Ectodermal cell (in vitro differentiated cells): ENCODE data around the gene CIDEC.
A peak's percentile ranks its signal among the peaks of the same experiment; 100 is the strongest.
"Not testable (repeated sequence)": the region's sequence is repeated elsewhere in the genome, so short reads cannot be mapped to it uniquely, and the experiment has no call there.

Source experiments
- H3K27ac ChIP-seq: 2 replicates; pipeline ENCODE4 v1.7.0; 2013; ENCODE audit warnings: mild to moderate bottlenecking, low read depth, low read length; ENCODE audit not compliant: insufficient read depth, poor library complexity, severe bottlenecking
- H3K27me3 ChIP-seq: 2 replicates; pipeline ENCODE4 v1.7.0; 2013; ENCODE audit warnings: mild to moderate bottlenecking, low read length; ENCODE audit not compliant: insufficient read depth, control insufficient read depth, poor library complexity, severe bottlenecking
- H3K36me3 ChIP-seq: one replicate; pipeline ENCODE4 v1.7.0; 2013; ENCODE audit warnings: low read length; ENCODE audit not compliant: control insufficient read depth, insufficient read depth
- H3K4me1 ChIP-seq: one replicate; pipeline ENCODE4 v1.7.0; 2013; ENCODE audit warnings: low read length; ENCODE audit not compliant: control insufficient read depth, insufficient read depth
- H3K4me3 ChIP-seq: 2 replicates; pipeline ENCODE4 v1.7.0; 2013; ENCODE audit warnings: low read depth, low read length, control low read depth; ENCODE audit not compliant: insufficient read depth
- H3K9me3 ChIP-seq: 2 replicates; pipeline ENCODE4 v1.7.0; 2013; ENCODE audit warnings: mild to moderate bottlenecking, low read length, moderate library complexity; ENCODE audit not compliant: control insufficient read depth
- WGBS, 2 experiments: methylation state at CpG; one replicate each; pipeline ENCODE4 v1.1.7; 2013; ENCODE audit warnings: missing lambda C conversion rate in 2 of 2; 5-methylcytosine and 5-hydroxymethylcytosine counted together

Gene CIDEC

GRCh38 chr3:9876255-9876654 is 3.8 kb downstream of the CIDEC start:
- H3K27me3 ChIP-seq, H3K36me3 ChIP-seq, H3K4me1 ChIP-seq, H3K9me3 ChIP-seq, H3K4me3 ChIP-seq, H3K27ac ChIP-seq: not testable (repeated sequence)
- WGBS, 2 experiments: 89 to 92% methylated on average over 4 of the region's 4 CpGs

- no peaks in the 10 kb centered on the region for H3K4me1 ChIP-seq
- no peak overlapping the region for H3K27ac ChIP-seq
- no peaks in the 10 kb centered on the region for H3K27me3 ChIP-seq
- no peak overlapping the region for H3K4me3 ChIP-seq
- no peaks in the 10 kb centered on the region for H3K36me3 ChIP-seq
- no peaks in the 10 kb centered on the region for H3K9me3 ChIP-seq
Observed at GRCh38 chr3:9875448-9875847, 4.6 kb downstream of the CIDEC start.

GRCh38 chr3:9872067-9872466 is 8.0 kb downstream of the CIDEC start:
- not testable (repeated sequence) for H3K27ac ChIP-seq, H3K27me3 ChIP-seq, H3K4me3 ChIP-seq, H3K4me1 ChIP-seq, H3K9me3 ChIP-seq, H3K36me3 ChIP-seq
- WGBS, 2 experiments: 93% methylated on average over 5 of the region's 5 CpGs

GRCh38 chr3:9870978-9871377 is 9.1 kb downstream of the CIDEC start:
- WGBS, 2 experiments: no CpG with 5 or more reads among the region's 1 CpG
- Histone ChIP-seq H3K9me3 (no peaks in the 10 kb centered on the region), H3K4me3 (no peak overlapping the region), H3K36me3 (no peaks in the 10 kb centered on the region), H3K27ac (no peak overlapping the region), H3K4me1 (no peaks in the 10 kb centered on the region), H3K27me3 (no peaks in the 10 kb centered on the region)

- Histone ChIP-seq H3K4me3 (no peak overlapping the region), H3K4me1 (no peaks in the 10 kb centered on the region), H3K27ac (no peak overlapping the region), H3K27me3 (no peaks in the 10 kb centered on the region), H3K9me3 (no peaks in the 10 kb centered on the region), H3K36me3 (no peaks in the 10 kb centered on the region)
- 86 to 92% methylated on average over 5 of the region's 5 CpGs for WGBS, 2 experiments
Observed at GRCh38 chr3:9869955-9870354, 10.1 kb downstream of the CIDEC start.

GRCh38 chr3:9867106-9867505 is 12.9 kb downstream of the CIDEC start:
- WGBS, 2 experiments: 92% methylated on average over 12 of the region's 12 CpGs
- Histone ChIP-seq H3K4me1 (peaks cover 5% of the 10 kb centered on the region), H3K27me3 (peaks cover 7% of the 10 kb centered on the region), H3K9me3 (no peaks in the 10 kb centered on the region), H3K36me3 (no peaks in the 10 kb centered on the region), H3K4me3 (no peak overlapping the region), H3K27ac (no peak overlapping the region)

GRCh38 chr3:9866639-9867038 is 13.4 kb downstream of the CIDEC start:
- H3K36me3 ChIP-seq: no peaks in the 10 kb centered on the region
- H3K4me1 ChIP-seq: peaks cover 10% of the 10 kb centered on the region
- 92 to 94% methylated on average over 8 of the region's 8 CpGs for WGBS, 2 experiments
- no peak overlapping the region for H3K27ac ChIP-seq
- H3K9me3 ChIP-seq: no peaks in the 10 kb centered on the region
- no peak overlapping the region for H3K4me3 ChIP-seq
- H3K27me3 ChIP-seq: peaks cover 10% of the 10 kb centered on the region

- not testable (repeated sequence) for H3K36me3 ChIP-seq, H3K9me3 ChIP-seq, H3K27me3 ChIP-seq, H3K4me3 ChIP-seq, H3K27ac ChIP-seq
- 95 to 96% methylated on average over 10 of the region's 10 CpGs for WGBS, 2 experiments
- peaks cover 12% of the 10 kb centered on the region for H3K4me1 ChIP-seq
Observed at GRCh38 chr3:9865125-9865637, 14.9 kb downstream of the CIDEC start.

- Histone ChIP-seq H3K9me3 (no peaks in the 10 kb centered on the region), H3K36me3 (no peaks in the 10 kb centered on the region), H3K27me3 (peaks cover 10% of the 10 kb centered on the region), H3K4me1 (peaks cover 12% of the 10 kb centered on the region), H3K27ac (peak overlapping the region; percentile 36), H3K4me3 (no peak overlapping the region)
- WGBS, 2 experiments: 87 to 88% methylated on average over 16 of the region's 16 CpGs
Observed at GRCh38 chr3:9864200-9864927, 15.7 kb downstream of the CIDEC start.

- Histone ChIP-seq H3K27me3 (peaks cover 10% of the 10 kb centered on the region), H3K9me3 (no peaks in the 10 kb centered on the region), H3K4me1 (peaks cover 12% of the 10 kb centered on the region), H3K36me3 (no peaks in the 10 kb centered on the region), H3K4me3 (no peak overlapping the region), H3K27ac (no peak overlapping the region)
- WGBS, 2 experiments: 78% methylated on average over 22 of the region's 22 CpGs
Observed at GRCh38 chr3:9863058-9863772, 16.8 kb downstream of the CIDEC start.
